ENCODE data around the gene PIK3R5. TPM values are rescaled to one million over a fixed set of nuclear protein-coding genes. Genes with fewer than 3 reads are reported as not detected.

PIK3R5 gene
- polyA plus RNA-seq, 3 donors: 0.81 to 1.3 (median 0.90) TPM

- no peak for DNase-seq (ENCODE audit: extremely low read depth in 1 of 11, low read depth in 9 of 11, low spot score in 4 of 11)
Measured at GRCh38 chr17:8829036-8829941, 136.2 kb downstream of the PIK3R5 start.

Other genes starting within 250 kb of the PIK3R5 start
- under 1 TPM; 0.27 to 0.73 (median 0.47) TPM for gene CCDC42, start 220.9 kb downstream of the PIK3R5 start, polyA plus RNA-seq (ENCODE audit: insufficient read length in 3 of 3)
- under 1 TPM in 2 of 3 donors, not detected in 1; 0.16 to 0.59 TPM for gene SPDYE4, start 207.2 kb downstream of the PIK3R5 start, polyA plus RNA-seq (ENCODE audit: insufficient read length in 3 of 3)
- 1 to 10 TPM; 2.4 to 3.6 (median 3.3) TPM for gene MFSD6L, start 166.3 kb downstream of the PIK3R5 start, polyA plus RNA-seq (ENCODE audit: insufficient read length in 3 of 3)
- gene PIK3R6, start 98.0 kb downstream of the PIK3R5 start, polyA plus RNA-seq (ENCODE audit: insufficient read length in 3 of 3): 1 to 10 TPM; 1.2 to 2.2 (median 1.4) TPM
- gene NTN1, start 55.8 kb upstream of the PIK3R5 start, polyA plus RNA-seq (ENCODE audit: insufficient read length in 3 of 3): 10 to 100 TPM in 1 of 3 donors, 1 to 10 TPM in 2; 3.3 to 12.0 (median 7.9) TPM